Measurements from ENCODE around the gene RTL10. TPM values are rescaled to one million over a fixed set of nuclear protein-coding genes. Genes with fewer than 3 reads are reported as not detected.

The RTL10 gene
- polyA plus RNA-seq, 1 donor (not counting 4 experiments of a cell fraction or from before 2014, with no cell fraction given) = 12.9 TPM

DNA sequence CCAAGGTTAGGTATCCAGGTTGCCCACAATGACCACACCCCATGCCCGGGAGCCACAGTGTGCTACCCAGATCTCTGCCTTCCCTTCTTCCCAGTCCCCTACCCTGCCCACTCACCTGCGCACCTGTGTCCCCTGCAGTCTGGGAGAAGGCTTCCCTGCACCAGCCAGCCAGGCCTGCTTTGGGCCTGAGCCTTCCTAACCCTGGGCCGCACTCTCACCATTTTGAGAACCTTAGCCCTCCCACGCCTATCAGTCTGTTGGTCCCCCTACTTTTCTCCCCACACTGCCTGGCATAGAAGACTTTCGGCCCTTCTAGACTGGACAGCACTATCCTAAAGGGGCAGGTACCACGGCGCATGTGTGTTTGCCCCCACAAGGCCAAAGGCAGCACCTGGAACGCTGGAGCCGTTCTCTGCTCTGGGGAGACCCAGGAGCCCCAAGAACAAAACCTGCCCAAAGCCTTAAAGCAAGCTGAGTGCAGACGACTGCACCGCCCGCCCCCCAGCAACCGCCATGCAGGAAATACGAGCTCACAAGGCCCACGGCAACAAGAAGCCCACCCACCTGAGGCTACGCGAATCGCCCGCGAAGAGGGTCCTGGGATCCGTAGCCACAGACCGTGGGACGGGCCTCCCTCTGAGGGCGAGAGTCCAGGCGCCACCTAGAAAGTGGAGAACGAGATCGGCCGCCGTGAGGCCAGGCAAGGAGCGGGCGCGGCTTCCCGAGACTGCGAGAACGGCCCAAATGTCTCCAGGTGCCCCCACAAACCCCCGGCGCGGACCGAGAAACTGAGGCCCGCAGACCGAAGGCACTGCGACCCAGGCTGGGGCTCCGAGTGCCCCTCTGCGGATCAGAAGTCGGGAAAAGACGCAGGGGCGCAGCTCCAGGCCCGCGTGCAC is 546 bp downstream of the RTL10 start:
- dilution Hi-C loops (cut with MboI; ENCODE audit: extremely low pct_ligation_motif_present, low sequenced_read_pairs) = no loop called here
- Histone ChIP-seq H3K9ac (ENCODE audit: control insufficient read depth, extremely low read depth, insufficient read depth, low read length) (peak overlapping the region; percentile 87), H2AFZ (ENCODE audit: control insufficient read depth, low read length) (peak overlapping the region; percentile 17), H4K20me1 (ENCODE audit: control insufficient read depth, extremely low read depth, insufficient read depth, low read length) (peaks cover 9% of the 10 kb centered on the region), H3K9me1 (ENCODE audit: control insufficient read depth, extremely low read depth, insufficient read depth, low read length) (no peaks in the 10 kb centered on the region), H3K9me3 (ENCODE audit: control insufficient read depth, low read depth, low read length) (no peaks in the 10 kb centered on the region), H3K27me3 (ENCODE audit: control insufficient read depth, extremely low read depth, insufficient read depth, low read length) (no peaks in the 10 kb centered on the region), H3K36me3 (ENCODE audit: control insufficient read depth in 2 of 2, extremely low read depth in 1 of 2, insufficient read depth in 2 of 2, low read length in 2 of 2) (peaks cover 12 to 21% of the 10 kb centered on the region in 2 experiments), H3K27ac (ENCODE audit: control insufficient read depth, insufficient read depth, low read length) (peak overlapping the region; percentile 66), H3K4me2 (ENCODE audit: control insufficient read depth, extremely low read depth, insufficient read depth, low read depth, low read length) (peak overlapping the region; percentile 96), H3K4me1 (ENCODE audit: control insufficient read depth, extremely low read depth, insufficient read depth, low read length) (peaks cover 51% of the 10 kb centered on the region), H3K4me3 (ENCODE audit: control insufficient read depth in 2 of 3, extremely low read depth in 1 of 3, insufficient read depth in 2 of 3, low read depth in 1 of 3, low read length in 3 of 3) (peak overlapping the region; percentile 89 to 93 (median 93)), H3K79me2 (ENCODE audit: control insufficient read depth, insufficient read depth, low read length) (peaks cover 54% of the 10 kb centered on the region)
- no peak for DNase-seq (ENCODE audit: low read depth, low spot score)
- no peak for FAIRE-seq
- TF ChIP-seq, protein P1, sequence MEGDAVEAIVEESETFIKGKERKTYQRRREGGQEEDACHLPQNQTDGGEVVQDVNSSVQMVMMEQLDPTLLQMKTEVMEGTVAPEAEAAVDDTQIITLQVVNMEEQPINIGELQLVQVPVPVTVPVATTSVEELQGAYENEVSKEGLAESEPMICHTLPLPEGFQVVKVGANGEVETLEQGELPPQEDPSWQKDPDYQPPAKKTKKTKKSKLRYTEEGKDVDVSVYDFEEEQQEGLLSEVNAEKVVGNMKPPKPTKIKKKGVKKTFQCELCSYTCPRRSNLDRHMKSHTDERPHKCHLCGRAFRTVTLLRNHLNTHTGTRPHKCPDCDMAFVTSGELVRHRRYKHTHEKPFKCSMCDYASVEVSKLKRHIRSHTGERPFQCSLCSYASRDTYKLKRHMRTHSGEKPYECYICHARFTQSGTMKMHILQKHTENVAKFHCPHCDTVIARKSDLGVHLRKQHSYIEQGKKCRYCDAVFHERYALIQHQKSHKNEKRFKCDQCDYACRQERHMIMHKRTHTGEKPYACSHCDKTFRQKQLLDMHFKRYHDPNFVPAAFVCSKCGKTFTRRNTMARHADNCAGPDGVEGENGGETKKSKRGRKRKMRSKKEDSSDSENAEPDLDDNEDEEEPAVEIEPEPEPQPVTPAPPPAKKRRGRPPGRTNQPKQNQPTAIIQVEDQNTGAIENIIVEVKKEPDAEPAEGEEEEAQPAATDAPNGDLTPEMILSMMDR (optimal IDR thresholded peaks at IDR 0.05 in 1 of 3, IDR thresholded peaks at IDR 0.05 in 1 of 3, conservative IDR thresholded peaks at IDR 0.05 in 1 of 3; ENCODE audit: extremely low read depth in 1 of 3, insufficient read depth in 2 of 3, low read length in 3 of 3) = no peak
- TF ChIP-seq EZH2 (IDR thresholded peaks at IDR 0.05; ENCODE audit: low read length) = no peak

DNA sequence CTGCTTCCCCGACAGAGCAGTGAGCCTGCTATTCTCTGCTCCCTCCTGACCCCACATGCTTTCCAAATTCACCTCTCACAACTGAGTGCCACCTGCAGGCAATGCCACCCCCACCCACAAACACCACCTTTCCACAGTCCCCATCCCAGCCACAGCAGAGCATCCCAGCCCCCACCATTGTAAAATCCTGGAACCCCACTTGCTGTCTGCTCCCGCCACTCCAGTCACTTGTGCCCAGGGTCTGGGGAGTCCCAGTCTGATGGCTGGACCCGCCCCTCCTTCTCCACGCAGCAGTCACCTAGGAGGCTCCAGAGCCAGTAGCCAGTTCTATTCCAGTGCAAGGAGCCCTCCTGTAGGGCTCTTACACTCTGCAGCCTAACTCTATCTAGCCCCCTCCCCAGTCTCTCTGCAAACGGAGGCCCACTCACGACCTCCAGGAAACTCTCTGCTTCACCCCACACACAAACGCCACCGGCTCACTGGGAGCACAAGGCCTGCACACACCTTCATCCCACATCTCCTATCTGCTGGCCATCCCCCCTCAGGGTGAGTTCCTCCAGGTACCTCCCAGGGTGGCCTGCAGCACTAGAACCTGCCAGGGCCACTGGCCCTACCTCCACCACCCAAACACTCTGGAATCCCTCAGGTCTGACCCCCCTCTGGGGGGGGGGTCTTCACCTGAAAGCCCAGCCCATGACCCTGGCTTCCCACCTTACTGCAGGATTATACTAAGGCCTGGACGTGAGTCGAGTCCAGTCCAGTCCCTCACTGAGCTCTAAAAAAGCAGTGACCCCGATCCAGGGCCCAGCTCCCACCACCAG is 1.4 kb downstream of the RTL10 start:
- Histone ChIP-seq H3K36me3 (ENCODE audit: control insufficient read depth in 2 of 2, extremely low read depth in 1 of 2, insufficient read depth in 2 of 2, low read length in 2 of 2) (peaks cover 12 to 25% of the 10 kb centered on the region in 2 experiments), H3K27ac (ENCODE audit: control insufficient read depth, insufficient read depth, low read length) (peak overlapping the region; percentile 66), H3K4me2 (ENCODE audit: control insufficient read depth, extremely low read depth, insufficient read depth, low read depth, low read length) (peak overlapping the region; percentile 96), H3K4me1 (ENCODE audit: control insufficient read depth, extremely low read depth, insufficient read depth, low read length) (peaks cover 59% of the 10 kb centered on the region), H3K9me1 (ENCODE audit: control insufficient read depth, extremely low read depth, insufficient read depth, low read length) (no peaks in the 10 kb centered on the region), H3K79me2 (ENCODE audit: control insufficient read depth, insufficient read depth, low read length) (peaks cover 54% of the 10 kb centered on the region), H2AFZ (ENCODE audit: control insufficient read depth, low read length) (no peak overlapping the region), H3K4me3 (ENCODE audit: control insufficient read depth in 2 of 3, extremely low read depth in 1 of 3, insufficient read depth in 2 of 3, low read depth in 1 of 3, low read length in 3 of 3) (peak overlapping the region; percentile 89 to 93 (median 93)), H3K9ac (ENCODE audit: control insufficient read depth, extremely low read depth, insufficient read depth, low read length) (peak overlapping the region; percentile 87), H4K20me1 (ENCODE audit: control insufficient read depth, extremely low read depth, insufficient read depth, low read length) (peaks cover 9% of the 10 kb centered on the region), H3K9me3 (ENCODE audit: control insufficient read depth, low read depth, low read length) (no peaks in the 10 kb centered on the region), H3K27me3 (ENCODE audit: control insufficient read depth, extremely low read depth, insufficient read depth, low read length) (no peaks in the 10 kb centered on the region)
- DNase-seq (ENCODE audit: low read depth, low spot score) (no peak), FAIRE-seq (no peak)
- no peak for TF ChIP-seq EZH2 (IDR thresholded peaks at IDR 0.05; ENCODE audit: low read length)
- TF ChIP-seq, protein P1 (optimal IDR thresholded peaks at IDR 0.05 in 1 of 3, IDR thresholded peaks at IDR 0.05 in 1 of 3, conservative IDR thresholded peaks at IDR 0.05 in 1 of 3; ENCODE audit: extremely low read depth in 1 of 3, insufficient read depth in 2 of 3, low read length in 3 of 3) = no peak
- dilution Hi-C loops (cut with MboI; ENCODE audit: extremely low pct_ligation_motif_present, low sequenced_read_pairs) = no loop called here
